NCI-H1092 treated with DMSO at 0.1 percent for 48 hours (cell line): ENCODE results near the gene SHKBP1.
"Not testable (repeated sequence)": the region's sequence is repeated elsewhere in the genome, so short reads cannot be mapped to it uniquely, and the experiment has no call there.

Experiments
- DNase-seq: peaks from one replicate; lab custom pipeline; 2025; lab: John Stamatoyannopoulos, UW

The SHKBP1 gene

DNA sequence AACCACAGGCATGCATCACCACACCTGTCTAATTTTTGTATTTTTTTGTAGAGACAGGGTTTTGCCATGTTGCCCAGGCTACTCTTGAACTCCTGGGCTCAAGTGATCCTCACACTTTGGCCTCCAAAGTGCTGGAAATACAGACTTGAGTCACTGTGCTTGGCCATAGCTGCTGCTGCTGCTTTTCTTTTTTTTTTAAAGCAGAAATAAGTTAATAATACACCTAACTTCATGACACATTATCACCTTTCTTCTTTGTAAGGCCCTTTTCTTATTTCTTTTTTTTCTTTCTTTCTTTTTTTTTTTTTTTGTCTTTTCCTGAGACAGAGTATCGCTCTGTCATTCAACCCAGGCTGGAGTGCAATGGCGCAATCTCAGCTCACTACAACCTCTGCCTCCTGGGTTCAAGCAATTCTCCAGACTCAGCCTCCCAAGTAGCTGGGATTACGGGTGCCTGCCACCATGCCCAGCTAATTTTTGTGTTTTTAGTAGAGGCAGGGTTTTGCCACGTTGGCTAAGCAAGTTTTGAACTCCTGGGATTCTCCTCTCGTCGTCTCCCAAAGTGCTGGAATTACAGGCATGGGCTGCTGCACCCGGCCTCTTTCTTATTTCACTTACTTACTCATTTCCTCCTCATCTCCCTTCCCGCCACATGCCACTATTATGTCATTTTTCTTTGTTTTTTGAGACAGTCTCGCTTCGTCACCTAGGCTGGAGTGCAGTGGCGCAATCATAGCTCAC is 8.7 kb downstream of the SHKBP1 start:
- DNase-seq: no peak

DNA sequence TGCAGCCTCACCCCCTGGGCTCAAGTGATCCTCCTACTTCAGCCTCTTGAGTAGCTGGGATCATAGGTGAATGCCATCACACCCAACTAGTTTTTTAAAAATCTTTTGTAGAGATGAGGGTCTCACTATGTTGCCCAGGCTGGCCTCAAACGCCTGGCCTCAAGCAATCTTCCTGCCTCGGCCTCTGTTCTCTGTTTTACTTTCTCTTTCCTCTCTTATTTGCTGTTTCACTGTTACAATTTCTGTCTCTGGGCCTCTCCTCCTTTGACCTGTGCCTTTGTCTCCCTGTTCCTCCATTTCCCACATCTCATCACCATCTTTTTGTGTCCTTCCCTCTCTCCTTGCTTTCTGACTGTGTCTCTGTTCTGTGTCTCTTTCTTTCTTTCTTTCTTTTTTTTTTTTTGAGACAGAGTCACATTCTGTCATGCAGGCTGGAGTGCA is 9.3 kb downstream of the SHKBP1 start:
- DNase-seq: no peak

- DNase-seq: no peak
Observed at GRCh38 chr19:40586611-40587010, 9.9 kb downstream of the SHKBP1 start.

DNA sequence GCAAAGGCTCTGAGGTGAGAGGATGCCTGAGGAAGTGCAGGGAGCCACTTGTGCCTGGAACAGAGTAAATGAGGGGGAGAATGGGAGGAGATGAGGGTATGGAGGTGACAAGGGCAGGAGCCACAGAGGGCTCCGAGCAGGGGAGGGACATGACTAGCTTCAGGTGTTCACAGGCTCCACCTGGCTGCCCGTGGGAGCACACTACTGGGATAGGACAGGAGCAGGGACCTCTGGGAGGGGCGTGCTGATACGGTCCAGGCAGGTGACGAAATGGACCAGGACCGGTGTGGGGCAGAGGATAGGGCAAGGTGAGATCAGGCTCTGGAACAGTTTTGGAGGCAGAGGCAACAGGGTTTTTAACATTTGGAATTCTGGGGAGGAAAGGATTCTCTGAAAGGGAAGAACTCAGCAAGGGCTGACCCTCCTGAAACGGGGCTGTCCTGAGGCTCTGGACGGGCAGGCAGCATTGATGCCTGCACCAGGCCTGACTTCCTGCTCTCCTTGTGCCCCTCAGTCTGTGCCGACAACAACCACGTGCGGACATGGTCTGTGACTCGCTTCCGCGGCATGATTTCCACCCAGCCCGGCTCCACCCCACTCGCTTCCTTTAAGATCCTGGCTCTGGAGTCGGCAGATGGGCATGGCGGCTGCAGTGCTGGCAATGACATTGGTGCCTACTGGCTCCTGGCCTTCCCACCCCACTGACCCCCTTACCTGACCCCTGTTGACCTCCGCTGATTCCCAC is 11.6 kb downstream of the SHKBP1 start:
- no peak for DNase-seq

DNA sequence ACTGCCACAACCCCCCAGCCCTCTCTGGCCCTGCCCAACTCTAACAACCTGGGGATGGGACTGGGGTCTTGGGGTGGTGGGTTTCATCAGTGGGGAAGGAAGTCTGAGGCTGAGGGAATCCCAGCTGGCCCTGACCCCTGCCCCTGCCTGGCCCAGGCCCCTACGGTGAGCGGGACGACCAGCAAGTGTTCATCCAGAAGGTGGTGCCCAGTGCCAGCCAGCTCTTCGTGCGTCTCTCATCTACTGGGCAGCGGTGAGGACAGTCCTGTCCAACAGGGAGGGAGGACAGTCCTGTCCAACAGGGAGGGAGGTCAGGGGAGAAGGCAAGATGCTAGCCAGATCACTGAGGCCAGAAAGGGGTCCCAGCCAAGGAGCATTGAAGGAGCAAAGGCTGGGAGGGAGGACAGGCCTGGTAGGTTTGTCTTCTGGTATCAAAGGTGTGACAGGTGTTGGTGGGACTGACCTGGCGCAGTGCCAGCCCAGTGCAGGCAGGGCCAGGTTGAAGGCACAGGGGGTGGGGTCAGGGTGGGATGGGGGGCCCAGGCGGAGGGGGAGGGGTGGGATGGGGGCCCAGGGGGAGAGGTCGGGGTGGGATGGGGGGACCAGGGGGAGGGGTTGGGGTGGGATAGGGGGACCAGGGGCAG is 12.4 kb downstream of the SHKBP1 start:
- DNase-seq: no peak

GRCh38 chr19:40589591-40590429 is 13.1 kb downstream of the SHKBP1 start:
- DNase-seq: no peak

DNA sequence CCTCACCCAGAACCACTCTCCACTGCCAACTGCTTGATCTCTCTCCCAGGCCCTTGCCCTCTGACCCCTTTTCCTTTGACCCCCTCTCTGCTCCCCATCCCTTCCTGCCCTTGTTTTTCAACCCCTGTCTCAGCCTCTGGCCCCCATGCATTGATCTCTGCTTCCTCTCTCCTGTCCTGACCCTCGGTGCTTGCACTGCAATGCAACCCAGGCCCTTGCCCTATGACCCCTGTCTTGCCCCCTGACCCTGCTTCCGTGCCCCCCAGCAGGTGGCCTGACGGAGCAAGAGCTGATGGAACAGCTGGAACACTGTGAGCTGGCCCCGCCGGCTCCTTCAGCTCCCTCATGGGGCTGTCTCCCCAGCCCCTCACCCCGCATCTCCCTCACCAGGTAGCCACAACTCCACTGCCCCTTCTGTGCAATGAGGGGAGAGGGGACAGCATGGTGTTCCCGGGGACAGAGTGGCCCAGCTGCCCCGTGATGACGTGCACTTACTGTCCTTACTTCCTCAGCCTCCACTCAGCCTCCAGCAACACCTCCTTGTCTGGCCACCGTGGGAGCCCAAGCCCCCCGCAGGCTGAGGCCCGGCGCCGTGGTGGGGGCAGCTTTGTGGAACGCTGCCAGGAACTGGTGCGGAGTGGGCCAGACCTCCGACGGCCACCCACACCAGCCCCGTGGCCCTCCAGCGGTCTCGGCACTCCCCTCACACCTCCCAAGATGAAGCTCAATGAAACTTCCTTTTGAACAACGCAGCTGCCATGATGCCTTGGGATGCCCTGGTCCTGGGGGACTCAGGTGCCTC is 14.0 kb downstream of the SHKBP1 start:
- DNase-seq: no peak

DNA sequence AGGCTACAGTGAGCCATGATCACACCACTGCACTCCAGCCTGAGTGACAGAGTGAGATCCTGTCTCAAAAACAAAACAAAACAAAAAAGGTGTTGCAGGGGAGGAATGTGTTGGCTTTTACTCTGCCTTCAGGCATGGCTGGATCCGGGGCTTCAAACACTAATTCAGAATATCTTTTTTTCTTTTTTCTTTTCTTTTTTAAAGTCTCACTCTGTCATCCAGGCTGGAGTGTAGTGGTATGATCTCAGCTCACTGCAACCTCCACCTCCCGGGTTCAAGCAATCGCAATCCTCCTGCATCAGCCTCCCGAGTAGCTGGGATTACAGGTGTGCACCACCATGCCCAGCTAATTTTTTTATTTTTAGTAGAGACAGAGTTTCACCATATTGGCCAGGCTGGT is 15.1 kb downstream of the SHKBP1 start:
- not testable (repeated sequence) for DNase-seq

GRCh38 chr19:40592170-40592569 is 15.5 kb downstream of the SHKBP1 start:
- DNase-seq: peak; percentile 19

- DNase-seq: peak; percentile 8
Observed at GRCh38 chr19:40594255-40594654, 17.6 kb downstream of the SHKBP1 start.

GRCh38 chr19:40594657-40595091 is 18.0 kb downstream of the SHKBP1 start:
- DNase-seq: no peak

DNA sequence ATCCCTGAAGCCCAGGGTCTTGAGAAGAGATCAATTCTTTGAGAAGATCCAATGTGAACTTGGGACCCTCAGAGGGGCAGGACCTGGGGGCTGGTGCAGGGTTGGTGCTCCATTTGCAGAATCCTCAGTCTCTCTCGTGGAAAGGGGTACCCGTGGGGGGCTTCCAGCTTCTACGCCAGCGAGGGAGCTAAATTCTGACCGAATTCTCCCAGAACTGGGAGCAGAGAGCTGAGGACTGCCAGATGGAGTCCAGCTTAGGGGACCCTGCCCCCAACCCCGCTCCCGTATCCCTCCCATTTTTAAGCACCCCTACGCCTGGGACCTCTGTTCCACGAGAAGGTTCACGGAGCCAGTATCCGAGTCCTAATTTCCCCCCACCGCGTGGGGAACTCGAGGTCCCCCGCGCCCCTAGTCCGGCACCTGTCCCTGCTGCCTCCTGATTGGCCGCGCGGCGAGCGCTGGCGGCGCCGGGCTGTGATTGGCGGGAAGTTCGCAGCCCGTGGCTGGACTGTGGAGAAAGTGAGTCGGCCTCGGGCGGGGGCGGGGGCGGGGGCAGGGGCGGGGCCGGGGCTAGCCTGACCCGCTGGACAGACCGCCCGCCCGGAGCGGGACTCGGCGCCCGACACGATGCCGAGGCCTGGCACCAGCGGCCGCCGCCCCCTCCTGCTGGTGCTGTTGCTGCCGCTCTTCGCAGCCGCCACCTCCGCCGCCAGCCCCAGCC is 20.1 kb downstream of the SHKBP1 start:
- no peak for DNase-seq

GRCh38 chr19:40597329-40597838 is 20.7 kb downstream of the SHKBP1 start:
- no peak for DNase-seq

GRCh38 chr19:40598121-40598917 is 21.6 kb downstream of the SHKBP1 start:
- DNase-seq: peak; percentile 68

GRCh38 chr19:40598918-40599307 is 22.2 kb downstream of the SHKBP1 start:
- no peak for DNase-seq

DNA sequence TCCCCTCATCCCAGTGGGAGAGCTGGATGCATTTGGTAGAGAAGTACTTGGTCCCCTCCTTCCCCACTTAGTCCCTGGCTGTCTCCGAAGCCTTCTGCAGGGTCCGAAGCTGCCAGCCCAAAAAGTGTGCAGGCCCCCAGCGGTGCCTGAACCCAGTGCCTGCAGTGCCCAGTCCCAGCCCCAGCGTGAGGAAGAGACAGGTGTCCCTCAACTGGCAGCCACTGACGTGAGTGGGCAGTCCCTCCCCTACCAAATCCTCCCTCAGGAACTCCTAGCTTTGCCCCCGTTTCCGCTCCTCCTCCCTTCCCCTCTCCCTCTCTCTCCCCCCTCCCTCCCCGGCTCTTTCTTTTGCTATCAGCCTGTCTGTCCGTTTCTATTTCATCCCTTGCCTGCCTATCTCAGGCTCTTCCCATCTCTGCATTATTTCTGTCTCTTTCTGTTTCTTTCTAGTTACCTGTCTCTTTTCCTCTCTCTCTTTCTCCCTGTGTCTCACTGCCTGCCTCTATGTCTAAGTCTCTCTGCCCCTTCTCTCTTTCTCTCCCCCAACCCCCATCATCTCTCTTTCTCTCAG is 22.7 kb downstream of the SHKBP1 start:
- DNase-seq: no peak

DNA sequence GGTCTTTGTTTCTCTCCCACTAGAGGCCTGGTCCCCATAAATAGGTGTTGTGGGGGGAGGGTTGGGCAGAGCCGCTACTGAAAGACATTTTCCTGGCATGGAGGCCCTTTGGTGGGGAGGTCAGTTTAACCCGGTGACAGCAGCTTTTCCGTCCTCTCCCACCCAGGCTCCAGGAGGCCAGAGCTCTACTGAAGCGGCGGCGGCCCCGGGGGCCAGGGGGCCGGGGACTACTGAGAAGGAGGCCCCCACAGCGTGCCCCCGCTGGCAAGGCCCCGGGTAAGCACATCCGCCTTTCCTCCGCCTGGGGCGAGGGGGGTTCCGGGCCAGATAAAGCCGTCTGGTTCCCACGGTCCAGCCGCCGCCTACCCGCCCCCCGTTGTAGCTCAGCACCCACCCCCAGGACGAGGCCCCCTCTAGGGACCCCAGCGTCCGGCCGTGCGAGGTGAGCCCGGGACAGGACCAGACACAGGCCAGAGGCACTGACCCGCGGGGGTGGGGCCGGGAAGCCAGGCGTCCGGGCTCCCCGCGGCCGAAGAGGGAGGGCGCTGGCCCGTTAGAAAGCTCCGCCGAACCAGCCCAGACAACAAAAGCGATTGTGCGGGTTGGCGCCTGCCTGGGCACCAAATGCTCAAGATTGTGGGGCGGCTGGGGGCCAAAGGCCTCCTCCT is 23.4 kb downstream of the SHKBP1 start:
- no peak for DNase-seq

DNA sequence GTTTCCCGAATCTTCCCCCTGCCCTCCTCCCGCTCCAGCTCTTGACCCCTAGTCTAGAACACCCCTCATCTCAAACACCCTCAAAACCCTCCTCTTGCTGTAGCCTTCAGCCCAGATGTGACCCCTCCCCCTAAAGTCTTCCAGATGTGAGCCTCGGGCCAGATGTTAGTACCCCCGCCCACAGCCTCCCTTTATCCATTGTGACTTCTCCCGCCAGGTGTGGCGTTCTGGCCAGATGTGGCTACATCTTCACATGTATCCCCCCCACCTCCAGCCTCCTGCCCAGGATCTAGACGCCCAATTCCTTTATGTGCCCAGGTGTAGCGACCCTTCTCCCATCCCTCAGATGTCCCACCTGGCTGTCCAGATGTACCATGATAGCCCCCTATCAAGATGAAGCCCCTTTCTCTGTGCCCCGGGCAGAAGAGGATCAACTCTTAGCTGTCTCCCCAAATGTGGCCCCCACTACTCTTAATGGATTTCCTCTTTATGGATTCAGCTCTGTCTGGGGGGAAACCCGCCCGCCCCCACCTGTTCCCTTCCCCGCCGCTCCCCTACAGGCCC is 24.0 kb downstream of the SHKBP1 start:
- DNase-seq: no peak
